Measurements from ENCODE around the gene PLEKHM2.

The PLEKHM2 gene

DNA sequence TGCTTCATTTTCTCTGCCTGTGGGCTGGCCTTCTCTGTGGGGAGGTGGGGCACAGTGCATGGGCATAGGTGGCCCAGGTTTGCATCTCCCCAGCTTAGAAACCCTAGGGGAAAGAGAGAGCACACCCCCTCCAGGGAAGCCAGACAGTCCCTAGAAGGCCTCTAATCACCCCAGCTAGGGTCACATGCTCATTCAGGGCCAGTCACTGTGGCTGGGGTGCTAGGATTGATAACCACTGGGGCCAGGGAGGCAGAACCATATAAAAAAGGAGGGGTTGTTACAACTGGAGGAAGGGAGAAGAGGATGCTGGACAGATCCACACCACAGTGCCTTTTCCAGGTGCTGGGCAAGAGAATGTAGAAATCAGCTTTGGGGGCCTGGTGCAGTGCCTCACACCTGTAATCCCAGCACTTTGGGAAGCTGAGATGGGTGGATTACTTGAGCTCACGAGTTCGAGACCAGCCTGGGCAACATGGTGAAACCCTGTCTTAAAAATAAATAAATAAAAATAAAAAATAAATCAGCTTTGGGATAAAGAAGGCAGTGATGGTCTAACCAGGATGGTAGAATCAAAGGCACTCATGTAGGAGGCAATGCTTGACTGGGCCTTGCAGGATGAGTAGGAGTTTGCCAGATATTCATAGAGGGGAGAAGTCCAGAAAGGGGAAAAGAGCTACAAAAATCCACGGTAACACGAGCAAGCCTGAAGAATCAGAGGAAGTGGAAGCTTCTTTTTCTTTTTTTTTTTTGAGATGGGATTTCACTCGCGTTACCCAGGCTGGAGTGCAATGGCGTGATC lies 94.0 kb downstream of the PLEKHM2 start:
- Histone ChIP-seq H2AFZ (ENCODE audit: low read depth, low read length) (no peak overlapping the region), H3K4me3 (ENCODE audit: low read length) (no peak overlapping the region), H3K36me3 (ENCODE audit: insufficient read depth, low read length) (peaks cover 5% of the 10 kb centered on the region), H3K27me3 (ENCODE audit: insufficient read depth, low read length) (no peaks in the 10 kb centered on the region), H3K4me1 (ENCODE audit: insufficient read depth, low read length) (no peaks in the 10 kb centered on the region), H3K9me3 (ENCODE audit: low read length) (no peaks in the 10 kb centered on the region)
